Measurements from ENCODE around the gene CARNS1.

DNA sequence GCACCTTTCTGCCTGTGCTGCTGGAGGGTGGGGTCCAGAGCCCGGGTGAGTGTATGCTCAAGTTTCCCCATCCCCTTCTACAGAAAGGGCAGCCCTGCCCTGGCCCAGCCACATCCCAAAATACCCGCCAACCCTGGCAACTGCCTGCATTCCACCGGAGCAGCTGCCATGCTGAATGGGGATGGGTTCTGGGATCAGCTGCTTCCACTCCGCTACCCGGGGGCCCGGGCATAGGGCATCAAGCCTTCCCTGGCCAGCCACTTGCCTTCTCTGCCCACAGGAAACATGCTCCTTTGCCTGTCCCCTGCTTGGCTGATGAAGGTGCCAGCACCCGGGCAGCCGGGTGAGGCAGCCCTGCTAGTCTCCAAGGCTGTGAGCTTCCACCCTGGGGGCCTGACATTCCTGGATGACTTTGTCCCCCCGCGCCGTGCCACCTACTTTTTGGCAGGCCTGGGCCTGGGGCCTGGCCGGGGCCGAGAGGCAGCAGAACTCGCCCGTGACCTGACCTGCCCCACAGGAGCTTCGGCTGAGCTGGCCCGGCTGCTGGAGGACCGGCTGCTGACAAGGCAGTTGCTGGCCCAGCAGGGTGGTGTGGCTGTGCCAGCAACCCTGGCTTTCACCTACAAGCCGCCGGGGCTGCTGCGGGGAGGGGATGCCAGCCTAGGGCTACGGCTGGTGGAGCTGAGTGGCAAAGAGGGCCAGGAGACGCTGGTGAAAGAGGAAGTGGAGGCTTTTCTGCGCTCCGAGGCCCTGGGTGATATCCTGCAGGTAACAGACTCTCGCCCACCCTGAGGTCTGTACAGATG, 3.2 kb downstream of the CARNS1 start:
- TF ChIP-seq, protein P1, sequence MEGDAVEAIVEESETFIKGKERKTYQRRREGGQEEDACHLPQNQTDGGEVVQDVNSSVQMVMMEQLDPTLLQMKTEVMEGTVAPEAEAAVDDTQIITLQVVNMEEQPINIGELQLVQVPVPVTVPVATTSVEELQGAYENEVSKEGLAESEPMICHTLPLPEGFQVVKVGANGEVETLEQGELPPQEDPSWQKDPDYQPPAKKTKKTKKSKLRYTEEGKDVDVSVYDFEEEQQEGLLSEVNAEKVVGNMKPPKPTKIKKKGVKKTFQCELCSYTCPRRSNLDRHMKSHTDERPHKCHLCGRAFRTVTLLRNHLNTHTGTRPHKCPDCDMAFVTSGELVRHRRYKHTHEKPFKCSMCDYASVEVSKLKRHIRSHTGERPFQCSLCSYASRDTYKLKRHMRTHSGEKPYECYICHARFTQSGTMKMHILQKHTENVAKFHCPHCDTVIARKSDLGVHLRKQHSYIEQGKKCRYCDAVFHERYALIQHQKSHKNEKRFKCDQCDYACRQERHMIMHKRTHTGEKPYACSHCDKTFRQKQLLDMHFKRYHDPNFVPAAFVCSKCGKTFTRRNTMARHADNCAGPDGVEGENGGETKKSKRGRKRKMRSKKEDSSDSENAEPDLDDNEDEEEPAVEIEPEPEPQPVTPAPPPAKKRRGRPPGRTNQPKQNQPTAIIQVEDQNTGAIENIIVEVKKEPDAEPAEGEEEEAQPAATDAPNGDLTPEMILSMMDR (IDR thresholded peaks at IDR 0.05; ENCODE audit: insufficient read depth, low read length): no peak
- TF ChIP-seq, protein P2, sequence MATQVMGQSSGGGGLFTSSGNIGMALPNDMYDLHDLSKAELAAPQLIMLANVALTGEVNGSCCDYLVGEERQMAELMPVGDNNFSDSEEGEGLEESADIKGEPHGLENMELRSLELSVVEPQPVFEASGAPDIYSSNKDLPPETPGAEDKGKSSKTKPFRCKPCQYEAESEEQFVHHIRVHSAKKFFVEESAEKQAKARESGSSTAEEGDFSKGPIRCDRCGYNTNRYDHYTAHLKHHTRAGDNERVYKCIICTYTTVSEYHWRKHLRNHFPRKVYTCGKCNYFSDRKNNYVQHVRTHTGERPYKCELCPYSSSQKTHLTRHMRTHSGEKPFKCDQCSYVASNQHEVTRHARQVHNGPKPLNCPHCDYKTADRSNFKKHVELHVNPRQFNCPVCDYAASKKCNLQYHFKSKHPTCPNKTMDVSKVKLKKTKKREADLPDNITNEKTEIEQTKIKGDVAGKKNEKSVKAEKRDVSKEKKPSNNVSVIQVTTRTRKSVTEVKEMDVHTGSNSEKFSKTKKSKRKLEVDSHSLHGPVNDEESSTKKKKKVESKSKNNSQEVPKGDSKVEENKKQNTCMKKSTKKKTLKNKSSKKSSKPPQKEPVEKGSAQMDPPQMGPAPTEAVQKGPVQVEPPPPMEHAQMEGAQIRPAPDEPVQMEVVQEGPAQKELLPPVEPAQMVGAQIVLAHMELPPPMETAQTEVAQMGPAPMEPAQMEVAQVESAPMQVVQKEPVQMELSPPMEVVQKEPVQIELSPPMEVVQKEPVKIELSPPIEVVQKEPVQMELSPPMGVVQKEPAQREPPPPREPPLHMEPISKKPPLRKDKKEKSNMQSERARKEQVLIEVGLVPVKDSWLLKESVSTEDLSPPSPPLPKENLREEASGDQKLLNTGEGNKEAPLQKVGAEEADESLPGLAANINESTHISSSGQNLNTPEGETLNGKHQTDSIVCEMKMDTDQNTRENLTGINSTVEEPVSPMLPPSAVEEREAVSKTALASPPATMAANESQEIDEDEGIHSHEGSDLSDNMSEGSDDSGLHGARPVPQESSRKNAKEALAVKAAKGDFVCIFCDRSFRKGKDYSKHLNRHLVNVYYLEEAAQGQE (IDR thresholded peaks at IDR 0.05; ENCODE audit: insufficient replicate concordance, low read depth): no peak
- no peak for TF ChIP-seq POLR2AphosphoS5 (IDR thresholded peaks at IDR 0.05; ENCODE audit: low read depth)
- no peak for TF ChIP-seq GABPA (IDR thresholded peaks at IDR 0.05; ENCODE audit: low read depth)
- TF ChIP-seq SPI1 (IDR thresholded peaks at IDR 0.05; ENCODE audit: borderline replicate concordance, low read depth): peak; percentile 97

Data from HL-60 (cell line).